ENCODE results near the gene CHI3L1. TPM values are rescaled to one million over a fixed set of nuclear protein-coding genes. Genes with fewer than 3 reads are reported as not detected.

CHI3L1 gene
- total RNA-seq, 4 donors from 2014 or later, result 1.9 to 2.5 TPM; not detected in 2

GRCh38 chr1:203217139-203217655, 30.7 kb upstream of the CHI3L1 start:
- no peaks in the 10 kb centered on the region for H3K27me3 ChIP-seq
- TF ChIP-seq POLR2A (IDR thresholded peaks at IDR 0.05) (no peak), CTCF (IDR thresholded peaks at IDR 0.05) (no peak)
- H3K9me3 ChIP-seq, result no peaks in the 10 kb centered on the region
- H3K27ac ChIP-seq, result no peak overlapping the region
- peaks cover 0 to 8% (median 0%) of the 10 kb centered on the region in 4 donors for H3K4me1 ChIP-seq
- no peak for DNase-seq
- no peaks in the 10 kb centered on the region for H3K36me3 ChIP-seq
- no peak overlapping the region for H3K4me3 ChIP-seq

GRCh38 chr1:203216274-203217138, 30.0 kb upstream of the CHI3L1 start:
- Histone ChIP-seq H3K4me1 (peaks cover 0 to 8% (median 0%) of the 10 kb centered on the region in 4 donors), H3K27me3 (no peaks in the 10 kb centered on the region), H3K27ac (no peak overlapping the region), H3K4me3 (no peak overlapping the region), H3K36me3 (no peaks in the 10 kb centered on the region), H3K9me3 (no peaks in the 10 kb centered on the region)
- DNase-seq, result peak in 2 of 3 donors; percentile 19 to 82
- TF ChIP-seq POLR2A (IDR thresholded peaks at IDR 0.05) (no peak), CTCF (IDR thresholded peaks at IDR 0.05) (peak; percentile 49 to 79 (median 69))

- peaks cover 0 to 8% (median 0%) of the 10 kb centered on the region in 4 donors for H3K4me1 ChIP-seq
- no peaks in the 10 kb centered on the region for H3K27me3 ChIP-seq
- DNase-seq, result no peak
- no peaks in the 10 kb centered on the region for H3K36me3 ChIP-seq
- H3K9me3 ChIP-seq, result no peaks in the 10 kb centered on the region
- TF ChIP-seq CTCF (IDR thresholded peaks at IDR 0.05) (no peak), POLR2A (IDR thresholded peaks at IDR 0.05) (no peak)
- no peak overlapping the region for H3K27ac ChIP-seq
- H3K4me3 ChIP-seq, result no peak overlapping the region
These were observed 29.1 kb upstream of the CHI3L1 start for GRCh38 chr1:203215573-203215972.

GRCh38 chr1:203214871-203215270, 28.4 kb upstream of the CHI3L1 start:
- Histone ChIP-seq H3K27me3 (no peaks in the 10 kb centered on the region), H3K4me3 (no peak overlapping the region), H3K27ac (no peak overlapping the region), H3K9me3 (no peaks in the 10 kb centered on the region), H3K36me3 (no peaks in the 10 kb centered on the region), H3K4me1 (peaks cover 0 to 8% (median 0%) of the 10 kb centered on the region in 4 donors)
- no peak for TF ChIP-seq CTCF (IDR thresholded peaks at IDR 0.05)
- no peak for TF ChIP-seq POLR2A (IDR thresholded peaks at IDR 0.05)
- no peak for DNase-seq

- DNase-seq, result no peak
- no peak for TF ChIP-seq POLR2A (IDR thresholded peaks at IDR 0.05)
- no peak for TF ChIP-seq CTCF (IDR thresholded peaks at IDR 0.05)
- peaks cover 0 to 8% (median 0%) of the 10 kb centered on the region in 4 donors for H3K4me1 ChIP-seq
These were observed 26.6 kb upstream of the CHI3L1 start for GRCh38 chr1:203213126-203213525.

More at GRCh38 chr1:203213126-203213525, 26.6 kb upstream of the CHI3L1 start:
- no peak overlapping the region for H3K4me3 ChIP-seq
- no peaks in the 10 kb centered on the region for H3K36me3 ChIP-seq
- H3K9me3 ChIP-seq, result no peaks in the 10 kb centered on the region
- no peak overlapping the region for H3K27ac ChIP-seq
- no peaks in the 10 kb centered on the region for H3K27me3 ChIP-seq
